ENCODE measurements around the gene PXN.
"Not testable (repeated sequence)": the region's sequence is repeated elsewhere in the genome, so short reads cannot be mapped to it uniquely, and the experiment has no call there.

The PXN gene

DNA sequence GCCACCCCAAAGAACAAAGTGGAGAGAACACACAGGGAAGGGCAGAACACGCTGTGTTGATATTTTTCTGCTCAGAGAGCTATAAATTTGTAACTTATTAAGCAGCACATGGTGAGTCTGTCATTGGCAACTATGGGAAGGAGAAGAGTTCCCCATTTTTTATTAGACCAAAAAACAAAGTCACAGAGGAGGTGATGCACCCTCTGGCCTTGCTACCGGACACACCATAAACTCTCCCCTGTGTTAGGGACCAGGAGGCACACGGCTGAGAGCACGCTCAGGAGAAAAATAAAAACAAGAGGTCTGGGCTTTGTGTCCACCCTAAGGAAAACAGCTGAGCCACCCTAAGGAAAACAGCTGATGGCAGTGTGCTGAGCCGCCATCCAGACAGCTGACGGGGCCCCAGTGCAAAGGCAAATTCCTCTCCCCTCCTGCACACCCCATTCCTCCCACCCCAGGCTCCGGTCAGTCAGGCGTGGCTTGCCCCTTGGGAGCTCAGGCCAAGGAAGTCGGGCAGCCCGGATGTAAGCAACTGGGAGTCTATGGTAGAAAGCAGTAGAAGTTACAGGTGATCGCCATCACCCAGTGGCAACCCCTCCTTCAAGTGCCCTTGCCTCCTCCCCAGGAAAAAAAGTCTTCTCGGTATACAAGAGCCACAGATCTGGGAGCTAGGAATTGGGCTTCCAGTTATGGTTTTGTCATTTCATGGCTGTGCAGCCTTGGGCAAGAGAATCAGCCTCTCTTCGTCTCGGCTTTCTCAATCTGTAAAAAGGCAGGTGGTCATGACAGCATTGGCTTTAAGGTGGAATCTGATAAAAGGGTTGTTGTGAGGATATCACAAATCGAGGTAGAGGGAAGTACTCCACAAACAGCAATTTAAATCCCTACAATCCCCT lies 2.4 kb downstream of the PXN start:
- DNase-seq (ENCODE audit: low spot score) = no peak

DNA sequence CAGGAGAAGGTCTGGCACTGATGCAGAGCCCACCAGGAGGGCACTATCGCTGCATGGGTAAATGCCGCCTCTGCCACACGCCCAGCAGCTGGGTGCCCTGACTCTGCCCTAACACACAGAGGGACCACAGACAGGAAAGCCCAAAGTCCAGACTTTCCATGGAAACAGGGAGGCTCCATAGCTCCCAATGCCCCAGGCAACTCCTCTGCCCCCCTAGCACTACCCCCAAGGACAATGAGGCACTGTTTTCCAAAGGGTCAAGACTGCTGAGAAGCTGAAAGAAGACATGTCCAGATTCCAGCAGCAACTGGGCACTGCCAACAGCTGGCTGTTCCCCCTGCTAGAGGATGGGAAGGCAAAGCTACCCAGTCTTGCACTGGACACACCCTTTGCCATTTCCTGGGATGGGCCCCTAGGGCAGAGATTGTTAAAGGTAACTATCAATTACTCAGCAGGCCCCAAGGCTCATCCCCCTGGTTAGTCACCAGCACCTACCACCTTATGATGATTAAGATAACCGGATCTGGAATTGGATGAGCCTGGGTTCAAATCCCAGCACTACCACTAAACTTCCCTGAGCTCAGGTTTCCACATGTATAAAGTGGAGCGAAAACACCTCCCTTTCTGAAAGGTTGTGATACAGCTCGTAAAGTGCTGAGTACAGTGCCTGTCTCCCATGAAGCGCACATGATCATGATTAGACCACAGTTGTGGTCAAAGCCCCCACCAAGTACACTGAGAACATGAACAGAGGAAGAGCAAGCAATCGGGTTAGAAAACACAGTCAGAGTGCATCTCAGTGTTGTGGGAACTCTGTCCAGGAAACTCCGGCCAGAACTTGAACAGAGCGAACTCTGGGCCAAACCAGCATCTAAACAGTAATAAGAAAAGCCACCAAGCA lies 3.3 kb downstream of the PXN start:
- DNase-seq (ENCODE audit: low spot score) = no peak

DNA sequence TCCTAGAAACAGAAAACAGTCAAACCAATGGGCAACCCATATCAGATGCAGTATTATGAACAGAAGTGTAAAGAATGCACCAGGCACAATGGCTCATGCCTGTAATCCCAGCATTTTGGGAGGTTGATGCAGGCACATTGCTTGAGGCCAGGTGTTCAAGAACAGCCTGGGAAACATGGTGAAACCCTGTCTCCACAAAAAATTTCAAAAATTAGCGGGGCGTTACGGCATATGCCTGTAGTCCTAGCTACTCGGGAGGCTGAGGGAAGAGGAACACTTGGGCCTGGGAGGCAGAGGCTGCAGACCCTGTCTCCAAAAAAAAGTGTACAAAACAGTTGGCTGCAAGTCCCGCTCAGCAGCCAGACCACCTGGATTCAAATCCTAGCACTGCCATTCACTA lies 4.9 kb downstream of the PXN start:
- no peak for DNase-seq (ENCODE audit: low spot score)

DNA sequence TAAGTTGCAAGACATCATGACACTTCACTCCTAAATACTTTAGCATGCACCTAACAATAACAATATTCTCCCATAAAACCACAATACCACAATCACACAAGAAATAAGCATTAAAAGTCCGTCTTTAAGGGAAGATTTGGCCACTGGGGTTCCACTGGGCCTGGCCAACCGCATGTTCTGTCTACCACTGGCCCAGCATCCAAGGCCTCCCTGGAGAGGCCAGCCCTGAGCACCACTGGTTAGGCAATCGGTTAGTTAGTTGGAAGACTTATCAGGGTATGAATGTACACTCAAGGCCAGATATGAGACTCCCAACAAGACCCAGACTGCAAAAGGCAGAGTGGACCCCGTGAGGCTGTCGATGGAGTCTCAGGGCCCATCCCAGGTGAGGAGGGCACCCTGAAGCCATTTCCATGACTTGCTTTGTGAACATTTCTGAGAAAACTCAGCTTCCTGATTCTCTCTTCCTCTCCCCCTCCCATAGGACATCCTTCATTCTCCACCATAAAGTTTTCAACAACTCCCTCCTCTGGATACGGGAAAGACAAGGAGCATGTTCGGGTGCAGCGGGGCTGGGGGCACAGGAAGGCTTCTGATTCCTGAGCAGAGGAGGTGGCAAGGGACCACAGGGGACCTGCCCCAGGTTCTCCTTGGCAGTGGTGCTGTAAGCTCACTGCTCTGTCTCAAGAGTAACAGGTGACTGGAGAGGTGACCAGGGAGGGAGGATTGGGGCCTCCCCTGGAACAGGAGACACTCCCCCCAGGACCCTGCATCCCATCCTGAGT lies 5.9 kb downstream of the PXN start:
- no peak for DNase-seq (ENCODE audit: low spot score)

DNA sequence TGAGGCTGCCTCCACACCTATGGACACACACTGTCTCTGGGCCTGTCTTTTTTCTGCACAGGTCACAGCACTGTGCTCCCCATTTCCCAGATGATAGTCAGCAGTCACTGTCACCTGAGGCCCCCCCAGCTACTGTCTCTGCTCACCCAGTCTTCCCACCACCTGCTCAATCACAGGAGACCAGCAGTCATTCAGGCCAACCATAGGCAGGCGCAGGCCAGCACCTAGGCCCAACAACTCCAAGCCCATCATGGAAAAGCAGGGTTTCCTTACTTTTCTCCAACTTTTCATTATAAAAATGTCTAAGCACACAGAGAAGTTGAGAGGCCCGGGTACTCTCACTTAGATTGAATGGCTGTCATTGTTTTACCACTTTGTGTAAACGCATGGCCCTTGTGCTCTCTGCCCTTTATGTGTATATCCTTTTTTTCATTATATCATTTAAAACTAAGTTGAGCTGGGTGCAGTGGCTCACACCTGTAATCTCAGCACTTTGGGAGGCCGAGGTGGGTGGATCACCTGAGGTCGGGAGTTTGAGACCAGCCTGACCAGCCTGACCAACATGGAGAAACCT lies 7.1 kb downstream of the PXN start:
- DNase-seq (ENCODE audit: low spot score) = no peak

DNA sequence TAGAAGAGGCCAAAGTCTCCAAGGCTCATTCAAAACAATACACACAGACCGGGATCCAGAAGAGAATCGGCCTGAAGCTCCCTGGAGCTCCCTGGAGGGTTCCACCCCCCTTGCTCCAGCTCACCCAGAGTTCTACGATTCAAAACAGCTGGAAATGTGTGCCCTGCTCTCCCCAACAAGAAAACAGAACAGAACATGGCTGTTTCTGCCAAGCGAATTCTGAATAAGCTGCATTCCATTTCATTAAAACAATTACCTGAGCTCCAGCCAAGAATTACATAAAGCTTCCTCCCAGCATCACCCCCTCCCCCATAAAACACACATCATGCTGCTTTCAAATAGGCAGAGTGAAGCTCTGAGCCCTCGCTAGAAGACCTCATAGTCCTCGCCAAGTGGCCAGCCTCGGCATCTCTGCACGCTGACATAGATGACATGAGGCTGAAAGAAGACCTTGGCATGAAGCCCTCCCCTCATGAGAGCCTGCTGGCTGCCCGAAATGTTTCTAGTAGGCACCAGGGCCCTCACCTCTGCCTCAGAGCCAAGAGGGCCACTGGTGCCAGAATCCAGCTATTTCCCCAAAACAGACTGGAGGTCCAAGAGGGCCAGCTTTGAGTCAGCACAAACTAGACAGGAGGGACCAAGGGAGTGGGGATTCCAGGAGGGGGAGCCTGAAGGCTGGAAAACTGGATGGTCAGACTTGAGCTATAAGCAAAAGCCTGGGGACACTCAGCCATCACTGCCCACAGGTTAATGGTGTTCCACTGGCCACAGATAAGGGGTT lies 8.3 kb downstream of the PXN start:
- DNase-seq (ENCODE audit: low spot score) = peak; percentile 66

DNA sequence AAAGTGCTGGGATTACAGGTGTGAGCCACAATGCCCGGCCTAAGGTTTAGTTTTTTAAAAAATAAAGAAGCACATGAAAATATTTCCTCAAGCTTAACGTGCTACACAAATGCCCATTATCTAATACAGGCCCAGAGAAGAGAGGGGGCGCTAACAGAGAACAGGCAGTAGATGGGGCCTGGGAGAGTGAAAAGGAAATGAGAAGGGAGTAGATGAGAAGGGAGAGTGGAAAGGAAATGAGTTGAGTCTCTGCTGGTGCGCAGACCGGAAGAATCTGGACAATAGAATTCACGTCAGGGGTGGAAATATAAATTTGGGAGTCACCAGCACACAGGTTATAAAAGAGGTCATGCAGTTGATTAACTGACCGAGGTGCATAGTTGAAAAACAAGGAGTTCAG lies 10.7 kb downstream of the PXN start:
- DNase-seq (ENCODE audit: low spot score) = no peak

DNA sequence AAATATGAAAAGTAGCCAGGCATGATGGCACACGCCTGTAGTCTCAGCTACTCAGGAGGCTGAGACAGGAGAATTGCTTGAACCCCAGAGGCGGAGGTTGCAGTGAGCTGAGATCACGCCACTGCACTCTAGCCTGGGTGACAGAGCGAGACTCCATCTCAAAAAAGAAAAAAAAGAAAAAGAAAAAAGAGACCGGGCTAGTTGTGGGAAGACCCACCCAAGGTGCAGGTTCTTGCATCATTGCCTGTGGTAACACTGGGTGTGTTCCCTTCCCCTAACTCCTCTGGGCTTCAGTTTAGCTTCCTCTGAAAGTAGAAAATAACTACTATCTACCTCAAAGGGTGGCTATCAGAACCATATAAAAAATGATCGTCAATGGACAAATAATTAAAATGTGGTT lies 12.2 kb downstream of the PXN start:
- not testable (repeated sequence) for DNase-seq (ENCODE audit: low spot score)

DNA sequence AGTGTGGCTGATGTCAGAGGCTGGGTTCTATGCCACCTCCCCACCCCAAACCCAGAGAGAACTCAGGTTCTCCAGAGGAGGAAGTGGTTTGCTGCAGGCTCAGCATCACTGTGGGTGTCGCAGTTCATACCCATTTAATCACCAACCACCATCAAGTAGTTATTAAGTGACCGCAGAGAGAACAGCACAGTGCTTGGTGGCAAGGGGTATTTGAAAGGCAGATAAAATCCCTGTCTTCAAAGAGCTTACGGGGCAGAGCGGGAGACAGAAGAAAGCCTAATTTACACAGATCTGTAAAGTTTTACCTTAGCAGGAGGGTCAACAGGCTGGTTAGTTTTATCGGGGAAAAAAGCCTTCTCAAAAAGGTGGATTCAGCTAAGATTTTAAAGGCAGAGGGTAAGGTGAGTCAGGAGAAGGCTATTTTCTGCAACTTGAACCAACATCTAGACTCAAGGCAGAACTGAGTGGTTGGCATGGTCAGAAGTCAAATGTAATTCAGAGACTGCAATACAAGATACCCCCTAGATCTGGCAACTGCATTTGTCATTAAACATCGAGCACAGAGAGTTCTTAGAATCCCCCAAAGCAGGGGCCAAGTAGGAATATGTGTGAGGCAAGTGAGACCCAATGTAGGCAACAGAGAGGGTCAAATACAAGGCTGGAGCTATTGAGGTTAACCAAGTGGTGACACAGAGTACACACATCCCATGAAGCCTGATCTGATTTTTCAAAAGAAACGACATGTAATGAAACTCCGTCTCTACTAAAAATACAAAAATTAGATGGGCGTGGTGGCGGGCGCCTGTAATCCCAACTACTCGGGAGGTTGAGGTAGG lies 13.2 kb downstream of the PXN start:
- DNase-seq (ENCODE audit: low spot score) = no peak

DNA sequence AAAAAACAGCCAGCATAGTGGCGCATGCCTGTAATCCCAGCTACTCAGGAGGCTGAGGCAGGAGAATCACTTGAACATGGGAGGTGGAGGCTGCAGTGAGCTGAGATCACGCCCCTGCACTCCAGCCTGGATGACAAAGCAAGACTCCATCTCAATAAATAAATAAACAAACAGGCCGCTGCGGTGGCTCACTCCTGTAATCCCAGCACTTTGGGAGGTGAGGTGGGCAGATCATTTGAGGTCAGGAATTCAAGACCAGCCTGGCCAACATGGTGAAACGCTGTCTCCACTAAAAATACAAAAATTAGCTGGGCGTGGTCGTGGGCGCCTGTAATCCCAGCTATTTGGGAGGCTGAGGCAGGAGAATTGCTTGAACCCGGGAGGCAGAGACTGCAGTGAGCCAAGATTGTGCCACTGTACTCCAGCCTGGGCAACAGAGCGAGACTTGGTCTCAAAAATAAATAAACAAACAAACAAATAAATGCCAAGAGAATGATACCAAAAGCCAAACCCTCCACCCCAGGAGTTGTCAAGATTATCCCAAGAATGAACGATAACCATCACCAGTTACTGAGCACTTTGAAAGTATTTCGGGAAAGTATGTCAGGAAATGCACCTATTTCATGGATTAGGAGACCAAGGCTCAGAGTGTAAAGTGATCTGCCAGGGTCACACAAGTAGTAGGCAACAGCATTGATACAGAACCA lies 14.0 kb downstream of the PXN start:
- DNase-seq (ENCODE audit: low spot score) = not testable (repeated sequence)

DNA sequence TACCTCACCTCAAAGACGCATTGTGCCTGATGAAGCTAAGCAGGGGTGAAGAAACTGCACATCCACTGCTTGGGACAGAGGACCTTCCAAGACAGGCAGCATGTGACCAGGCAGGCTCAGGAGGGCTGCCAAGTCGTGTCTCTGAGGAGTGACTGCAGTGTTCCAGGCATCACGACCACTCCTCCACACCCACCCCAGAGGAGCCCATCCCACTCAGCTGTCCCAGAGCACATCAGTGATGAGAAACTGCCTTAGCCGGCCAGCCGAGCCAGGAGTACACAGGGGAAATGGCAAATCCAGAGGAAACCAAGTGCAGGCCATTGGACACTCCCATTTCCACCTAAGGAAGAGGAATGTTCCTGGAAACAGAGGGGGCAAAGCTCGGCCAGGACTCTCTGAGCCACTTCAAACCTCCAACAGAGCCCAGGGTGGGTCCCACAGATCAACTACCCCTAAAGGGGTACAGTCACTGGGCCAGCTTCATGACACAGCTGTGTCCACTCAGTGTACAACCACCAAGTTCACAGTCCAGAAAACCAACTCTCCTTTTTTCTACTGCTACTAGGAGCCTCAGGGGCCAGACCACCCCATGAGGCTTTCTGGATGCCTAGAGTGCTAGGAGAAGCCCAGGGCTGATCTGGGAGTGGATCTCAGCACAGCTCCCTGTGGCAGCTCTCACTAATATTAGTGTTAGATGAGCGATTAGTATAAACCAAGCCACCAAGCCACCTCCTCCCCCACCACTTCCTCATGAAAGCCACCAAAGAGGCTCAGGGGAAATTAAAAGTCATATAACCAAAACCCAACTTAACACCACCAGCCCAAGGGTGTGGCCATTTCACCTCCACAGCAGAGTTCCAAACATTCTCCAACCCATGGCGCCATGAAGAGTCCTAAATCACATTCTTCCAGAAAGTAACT lies 15.4 kb downstream of the PXN start:
- no peak for DNase-seq (ENCODE audit: low spot score)

DNA sequence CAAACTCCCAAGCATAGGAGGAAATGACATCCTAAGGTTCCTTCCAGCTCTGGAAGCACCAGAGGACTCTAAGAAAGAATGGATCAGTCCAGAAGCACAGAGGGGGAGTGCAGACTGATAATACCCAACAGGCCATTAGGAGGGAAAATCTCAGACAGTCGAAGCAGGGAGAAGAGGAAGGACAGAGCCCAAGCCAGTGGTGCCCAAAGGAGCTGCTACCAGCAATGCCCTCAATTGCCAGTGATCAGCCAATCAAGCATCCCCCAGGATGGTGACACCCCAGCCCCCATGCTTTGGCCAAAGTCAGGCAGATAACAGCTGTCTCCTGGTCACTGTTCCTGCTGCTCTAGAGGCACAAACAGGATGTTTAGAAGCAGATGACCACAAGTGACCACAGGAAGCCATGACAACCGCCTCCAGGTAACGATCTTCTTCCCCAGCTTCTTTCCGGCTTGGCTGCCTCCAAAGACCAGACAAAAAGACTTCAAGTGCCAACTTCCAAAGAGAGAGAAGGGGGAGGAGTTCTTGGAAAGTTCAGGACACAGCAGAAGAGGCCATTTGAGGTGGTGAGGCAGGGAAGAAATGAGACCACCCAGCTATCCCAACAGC lies 16.2 kb downstream of the PXN start:
- no peak for DNase-seq (ENCODE audit: low spot score)

DNA sequence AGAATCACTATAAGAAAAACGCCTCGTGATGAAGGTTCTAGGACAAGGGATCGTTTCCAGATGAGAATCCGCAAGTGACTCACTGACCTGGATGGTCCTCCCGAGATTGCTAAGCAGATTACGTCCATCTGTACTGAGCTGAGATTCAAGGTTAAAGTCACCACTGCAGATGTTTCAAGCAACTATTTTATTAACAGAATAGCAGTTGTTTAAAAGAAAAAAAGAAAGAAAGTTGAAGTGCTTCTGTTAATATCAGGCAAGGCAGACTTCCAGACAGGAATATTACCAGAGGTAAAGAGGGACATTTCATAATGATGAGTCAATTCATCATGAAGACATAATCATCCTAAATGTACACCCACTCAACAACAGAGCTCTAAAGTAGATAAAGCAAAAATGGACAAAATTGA lies 17.9 kb downstream of the PXN start:
- DNase-seq (ENCODE audit: low spot score) = no peak

DNA sequence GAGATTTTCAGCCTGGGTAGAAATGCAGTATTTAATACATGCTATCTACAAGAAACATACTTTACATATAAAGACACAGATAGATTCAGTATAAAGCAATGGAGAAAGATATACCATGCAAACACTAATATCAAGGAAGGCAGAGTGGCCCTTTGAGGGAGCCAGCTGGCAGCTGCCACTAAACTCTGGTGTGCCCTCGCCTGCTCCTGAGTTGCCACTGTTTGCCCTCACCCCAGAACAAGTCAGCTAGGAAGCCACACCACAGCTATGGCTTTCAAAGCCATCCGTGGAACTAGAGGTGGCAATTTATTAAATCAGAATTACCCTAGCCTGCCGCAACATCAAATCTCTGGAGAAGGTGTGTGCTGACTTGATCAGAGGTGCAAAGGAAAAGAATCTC lies 18.3 kb downstream of the PXN start:
- DNase-seq (ENCODE audit: low spot score) = no peak

DNA sequence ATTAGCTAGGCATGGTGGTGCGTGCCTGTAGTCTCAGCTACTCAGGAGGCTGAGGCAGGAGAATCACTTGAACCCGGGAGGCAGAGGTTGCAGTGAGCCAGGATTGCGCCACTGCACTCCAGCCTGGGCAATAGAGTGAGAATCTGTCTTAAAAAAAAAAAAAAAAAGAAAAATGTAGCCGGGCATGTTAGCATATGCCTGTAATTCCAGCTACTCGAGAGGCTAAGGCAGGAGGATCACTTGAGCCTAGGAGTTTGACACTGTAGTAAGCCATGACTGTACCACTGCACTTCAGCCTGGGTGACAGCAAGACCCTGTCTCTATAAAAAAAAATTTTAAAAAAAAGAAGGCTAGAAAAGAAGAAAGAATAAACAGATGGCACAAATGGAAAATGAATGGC lies 18.8 kb downstream of the PXN start:
- DNase-seq (ENCODE audit: low spot score) = not testable (repeated sequence)

DNA sequence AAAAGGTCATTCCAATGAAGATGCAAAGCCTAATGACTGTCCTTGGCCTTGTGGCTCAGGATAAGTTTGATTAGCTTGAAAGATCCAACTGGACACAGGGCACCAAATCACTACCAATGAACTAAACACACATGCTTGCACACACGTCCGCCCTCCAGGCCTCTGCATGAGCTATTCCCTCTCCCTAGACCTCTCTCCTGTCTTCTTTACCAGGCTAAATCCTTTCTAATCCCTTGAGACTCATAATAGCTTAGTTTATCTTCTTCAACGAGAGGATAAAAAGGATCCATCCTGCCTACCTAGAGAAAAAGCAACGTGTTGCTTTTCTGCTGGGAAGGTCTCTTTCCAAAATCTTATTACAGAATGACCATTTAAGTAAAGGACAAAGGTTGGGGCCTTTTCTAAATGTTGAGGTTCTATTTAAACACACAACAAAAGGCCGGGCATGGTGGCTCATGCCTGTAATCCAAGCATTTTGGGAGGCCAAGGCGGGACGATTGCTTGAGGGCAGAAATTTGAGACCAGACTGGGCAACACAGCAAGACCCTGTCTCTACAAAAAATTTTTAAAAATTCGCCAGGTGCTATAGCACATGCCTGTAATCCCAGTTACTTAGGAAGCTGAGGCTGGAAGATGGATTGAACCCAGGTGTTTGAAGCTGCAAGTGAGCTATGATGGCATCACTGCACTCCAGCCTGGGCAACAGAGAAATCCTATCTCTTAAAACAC lies 22.4 kb downstream of the PXN start:
- no peak for DNase-seq (ENCODE audit: low spot score)

DNA sequence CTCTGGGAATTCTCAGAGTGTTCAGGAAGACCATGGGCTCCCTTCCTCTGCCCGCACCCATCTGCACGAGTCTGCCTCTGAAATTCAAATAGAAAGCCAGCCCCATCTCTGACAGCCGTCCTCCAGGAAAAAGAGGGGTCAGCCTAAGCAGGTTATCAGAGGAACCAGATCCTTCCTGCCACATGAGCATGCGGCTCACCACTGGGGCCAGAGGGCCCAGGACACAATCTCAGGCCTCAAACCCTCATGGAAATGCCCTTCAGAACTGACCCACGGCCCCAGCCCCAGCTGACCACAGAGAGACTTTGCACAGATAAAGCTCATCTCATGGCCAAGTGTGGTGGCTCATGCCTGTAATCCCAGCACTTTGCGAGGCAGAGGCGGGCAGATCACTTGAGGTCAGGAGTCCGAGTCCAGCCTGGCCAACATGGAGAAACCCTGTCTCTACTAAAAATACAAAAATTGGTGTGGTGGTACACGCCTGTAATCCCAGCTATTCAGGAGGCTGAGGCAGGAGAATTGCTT lies 23.2 kb downstream of the PXN start:
- no peak for DNase-seq (ENCODE audit: low spot score)
